OCI-LY1 (cell line): ENCODE results near the gene USP15.

ENCODE experiments used
- H2AFZ ChIP-seq: fragments of 200-600 bp; sonication (generic), shearing (Covaris generic); 2 replicates; pipeline ENCODE4 v1.6.0; 2014; ENCODE audit warnings: antibody characterized with exemption, mild to moderate bottlenecking, low read length
- H3F3A ChIP-seq: fragments of 200-600 bp; sonication (generic), shearing (Covaris generic); 2 replicates; pipeline ENCODE4 v1.6.0; 2014; ENCODE audit warnings: mild to moderate bottlenecking, antibody characterized with exemption, low read length, moderate library complexity; ENCODE audit not compliant: insufficient read depth
- H3K27ac ChIP-seq: fragments of 200-600 bp; sonication (generic); 2 replicates; pipeline ENCODE4 v1.5.1; 2014; ENCODE audit warnings: low read length, mixed run types, mild to moderate bottlenecking, low read depth; ENCODE audit not compliant: poor library complexity, severe bottlenecking
- H3K27me3 ChIP-seq: fragments of 200-600 bp; sonication (generic); 2 replicates; pipeline ENCODE4 v1.6.0; 2014; ENCODE audit warnings: antibody characterized with exemption, mild to moderate bottlenecking, low read length, moderate library complexity; ENCODE audit not compliant: insufficient read depth
- H3K36me3 ChIP-seq: fragments of 200-600 bp; sonication (generic); 2 replicates; pipeline ENCODE4 v1.6.1; 2014; ENCODE audit warnings: mild to moderate bottlenecking, antibody characterized with exemption, low read length, moderate library complexity, mixed read lengths; ENCODE audit not compliant: insufficient read depth
- H3K4me1 ChIP-seq: fragments of 200-600 bp; sonication (generic); 2 replicates; pipeline ENCODE4 v1.5.1; 2014; ENCODE audit warnings: mild to moderate bottlenecking, low read length, moderate library complexity; ENCODE audit not compliant: insufficient read depth, severe bottlenecking
- H3K4me2 ChIP-seq: fragments of 200-600 bp; sonication (generic), shearing (Covaris generic); 2 replicates; pipeline ENCODE4 v1.6.1; 2014; ENCODE audit warnings: low read length
- H3K4me3 ChIP-seq: fragments of 200-600 bp; sonication (generic); 2 replicates; pipeline ENCODE4 v1.5.1; 2014; ENCODE audit warnings: low read length, low read depth, mild to moderate bottlenecking, mixed read lengths; ENCODE audit not compliant: poor library complexity, severe bottlenecking
- H3K79me2 ChIP-seq: fragments of 200-600 bp; shearing (Covaris generic); 2 replicates; pipeline ENCODE4 v1.6.1; 2016; ENCODE audit warnings: mixed run types, low read length, mixed read lengths; ENCODE audit not compliant: insufficient read depth
- H3K9ac ChIP-seq: fragments of 200-600 bp; sonication (generic), shearing (Covaris generic); 2 replicates; pipeline ENCODE4 v1.6.1; 2014; ENCODE audit warnings: mild to moderate bottlenecking, low read length, mixed read lengths
- H3K9me2 ChIP-seq: fragments of 200-600 bp; sonication (generic), shearing (Covaris generic); 2 replicates; pipeline ENCODE4 v1.6.1; 2014; ENCODE audit warnings: low read depth, mild to moderate bottlenecking, low read length, mixed read lengths
- H3K9me3 ChIP-seq: fragments of 200-600 bp; shearing (Covaris generic); 2 replicates; pipeline ENCODE4 v1.6.1; 2014; ENCODE audit warnings: low read length, mixed read lengths
- H4K20me1 ChIP-seq: fragments of 200-600 bp; sonication (generic), shearing (Covaris generic); 2 replicates; pipeline ENCODE4 v1.6.0; 2016; ENCODE audit warnings: mild to moderate bottlenecking, low read length; ENCODE audit not compliant: insufficient read depth
- EZH2 ChIP-seq: fragments of 200-600 bp; sonication (generic), shearing (Covaris generic); IDR thresholded peaks from 2 replicates; pipeline ENCODE4 v1.8.0; 2017; ENCODE audit warnings: borderline replicate concordance, mixed run types, mild to moderate bottlenecking, antibody characterized with exemption, low read length, moderate library complexity, mixed read lengths
- TF ChIP-seq, protein P1 (sequence below): fragments of 200-600 bp; sonication (generic), shearing (Covaris generic); IDR thresholded peaks from 2 replicates; pipeline ENCODE4 v1.5.1; 2017; ENCODE audit warnings: mild to moderate bottlenecking, antibody characterized with exemption, low read length, moderate library complexity, mixed read lengths

Gene USP15

GRCh38 chr12:62313727-62314380 lies 53.6 kb downstream of the USP15 start:
- Histone ChIP-seq H2AFZ (no peak overlapping the region), H3K4me3 (no peak overlapping the region), H3K4me1 (no peaks in the 10 kb centered on the region), H4K20me1 (no peaks in the 10 kb centered on the region), H3K79me2 (no peaks in the 10 kb centered on the region; the same call in 1 of the 2 replicates), H3K9ac (no peak overlapping the region), H3K36me3 (peaks cover 38% of the 10 kb centered on the region), H3K27me3 (no peaks in the 10 kb centered on the region), H3F3A (no peaks in the 10 kb centered on the region), H3K9me2 (no peaks in the 10 kb centered on the region), H3K27ac (no peak overlapping the region), H3K9me3 (no peaks in the 10 kb centered on the region), H3K4me2 (no peak overlapping the region)
- no peak for TF ChIP-seq EZH2
- TF ChIP-seq, protein P1, sequence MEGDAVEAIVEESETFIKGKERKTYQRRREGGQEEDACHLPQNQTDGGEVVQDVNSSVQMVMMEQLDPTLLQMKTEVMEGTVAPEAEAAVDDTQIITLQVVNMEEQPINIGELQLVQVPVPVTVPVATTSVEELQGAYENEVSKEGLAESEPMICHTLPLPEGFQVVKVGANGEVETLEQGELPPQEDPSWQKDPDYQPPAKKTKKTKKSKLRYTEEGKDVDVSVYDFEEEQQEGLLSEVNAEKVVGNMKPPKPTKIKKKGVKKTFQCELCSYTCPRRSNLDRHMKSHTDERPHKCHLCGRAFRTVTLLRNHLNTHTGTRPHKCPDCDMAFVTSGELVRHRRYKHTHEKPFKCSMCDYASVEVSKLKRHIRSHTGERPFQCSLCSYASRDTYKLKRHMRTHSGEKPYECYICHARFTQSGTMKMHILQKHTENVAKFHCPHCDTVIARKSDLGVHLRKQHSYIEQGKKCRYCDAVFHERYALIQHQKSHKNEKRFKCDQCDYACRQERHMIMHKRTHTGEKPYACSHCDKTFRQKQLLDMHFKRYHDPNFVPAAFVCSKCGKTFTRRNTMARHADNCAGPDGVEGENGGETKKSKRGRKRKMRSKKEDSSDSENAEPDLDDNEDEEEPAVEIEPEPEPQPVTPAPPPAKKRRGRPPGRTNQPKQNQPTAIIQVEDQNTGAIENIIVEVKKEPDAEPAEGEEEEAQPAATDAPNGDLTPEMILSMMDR = no peak

DNA sequence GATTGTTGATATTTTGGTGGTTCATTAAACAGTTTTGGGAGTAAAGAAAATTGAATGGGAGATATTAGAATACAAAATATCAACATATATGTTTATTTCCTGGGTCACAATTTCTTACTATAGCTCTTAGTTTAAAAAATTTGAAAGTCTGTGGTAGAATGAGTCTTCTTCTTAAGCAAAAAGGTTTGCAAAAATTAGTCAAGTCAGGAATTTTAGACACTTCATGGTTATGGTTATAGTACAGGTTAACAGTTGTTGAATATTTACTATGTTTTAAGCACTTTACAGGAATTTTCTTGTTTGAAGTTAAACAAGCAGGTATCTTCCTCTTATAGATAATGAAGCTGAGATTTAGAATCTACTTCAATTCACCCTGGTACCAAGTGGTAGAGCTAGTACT lies 56.8 kb downstream of the USP15 start:
- no peak overlapping the region for H3K4me2 ChIP-seq
- H3F3A ChIP-seq = no peaks in the 10 kb centered on the region
- H3K9me2 ChIP-seq = no peaks in the 10 kb centered on the region
- no peaks in the 10 kb centered on the region for H3K4me1 ChIP-seq
- H3K4me3 ChIP-seq = no peak overlapping the region
- peaks cover 53% of the 10 kb centered on the region for H3K36me3 ChIP-seq
- H3K27me3 ChIP-seq = no peaks in the 10 kb centered on the region
- H3K79me2 ChIP-seq = no peaks in the 10 kb centered on the region
- TF ChIP-seq, protein P1 = no peak
- TF ChIP-seq EZH2 = no peak
- no peaks in the 10 kb centered on the region for H3K9me3 ChIP-seq
- H3K27ac ChIP-seq = no peak overlapping the region
- no peak overlapping the region for H3K9ac ChIP-seq
- no peak overlapping the region for H2AFZ ChIP-seq
- H4K20me1 ChIP-seq = no peaks in the 10 kb centered on the region

DNA sequence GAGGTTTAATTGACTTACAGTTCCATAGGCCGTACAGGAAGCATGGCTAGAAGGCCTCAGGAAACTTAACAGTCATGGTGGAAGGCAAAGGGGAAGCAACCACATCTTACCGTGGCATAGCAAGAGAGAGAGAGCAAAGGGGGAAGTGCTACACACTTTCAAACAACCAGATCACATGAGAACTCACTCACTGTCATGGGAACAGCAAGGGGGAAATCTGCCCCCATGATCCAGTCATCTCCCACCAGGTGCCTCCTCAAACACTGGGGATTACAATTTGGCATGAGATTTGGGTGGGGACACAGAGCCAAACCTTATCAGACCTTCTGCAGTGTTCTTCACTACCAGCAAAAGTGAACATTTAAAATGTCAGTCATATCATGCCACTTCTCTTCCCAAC lies 58.9 kb downstream of the USP15 start:
- no peaks in the 10 kb centered on the region for H3K9me3 ChIP-seq
- H3K27me3 ChIP-seq = no peaks in the 10 kb centered on the region
- H3K36me3 ChIP-seq = peaks cover 61% of the 10 kb centered on the region
- TF ChIP-seq, protein P1 = no peak
- no peak for TF ChIP-seq EZH2
- H4K20me1 ChIP-seq = no peaks in the 10 kb centered on the region
- no peaks in the 10 kb centered on the region for H3K79me2 ChIP-seq
- no peaks in the 10 kb centered on the region for H3F3A ChIP-seq
- H3K4me1 ChIP-seq = no peaks in the 10 kb centered on the region
- H3K4me3 ChIP-seq = no peak overlapping the region
- no peaks in the 10 kb centered on the region for H3K9me2 ChIP-seq
- H3K9ac ChIP-seq = no peak overlapping the region
- H3K4me2 ChIP-seq = no peak overlapping the region
- H2AFZ ChIP-seq = no peak overlapping the region
- H3K27ac ChIP-seq = no peak overlapping the region
